HG03571 (cell line): ENCODE measurements around the gene DDX54.
"Not testable (repeated sequence)": the region's sequence is repeated elsewhere in the genome, so short reads cannot be mapped to it uniquely, and the experiment has no call there.

Source experiments
- ATAC-seq: cut with Tn5 transposase; IDR thresholded peaks from one replicate; pipeline ENCODE4 v1.9.1; 2021; ENCODE audit not compliant: unreplicated experiment

The DDX54 gene

GRCh38 chr12:113129664-113130456 is 55.4 kb downstream of the DDX54 start:
- ATAC-seq: no peak

- no peak for ATAC-seq
Measured at GRCh38 chr12:113128802-113129663, 56.2 kb downstream of the DDX54 start.

- no peak for ATAC-seq
Measured at GRCh38 chr12:113127791-113128199, 57.5 kb downstream of the DDX54 start.

- ATAC-seq: no peak
Measured at GRCh38 chr12:113120670-113121370, 64.5 kb downstream of the DDX54 start.

- no peak for ATAC-seq
Measured at GRCh38 chr12:113119980-113120669, 65.2 kb downstream of the DDX54 start.

- no peak for ATAC-seq
Measured at GRCh38 chr12:113118142-113118541, 67.1 kb downstream of the DDX54 start.

GRCh38 chr12:113117684-113118083 is 67.6 kb downstream of the DDX54 start:
- not testable (repeated sequence) for ATAC-seq

- ATAC-seq: no peak
Measured at GRCh38 chr12:113116875-113117274, 68.4 kb downstream of the DDX54 start.

GRCh38 chr12:113115455-113116126 is 69.7 kb downstream of the DDX54 start:
- ATAC-seq: no peak

- no peak for ATAC-seq
Measured at GRCh38 chr12:113114447-113115178, 70.7 kb downstream of the DDX54 start.

GRCh38 chr12:113113397-113113796 is 71.9 kb downstream of the DDX54 start:
- no peak for ATAC-seq

- no peak for ATAC-seq
Measured at GRCh38 chr12:113112043-113112899, 73.0 kb downstream of the DDX54 start.

GRCh38 chr12:113111247-113111646 is 74.0 kb downstream of the DDX54 start:
- no peak for ATAC-seq

GRCh38 chr12:113109872-113110599 is 75.2 kb downstream of the DDX54 start:
- no peak for ATAC-seq

GRCh38 chr12:113109360-113109759 is 75.9 kb downstream of the DDX54 start:
- no peak for ATAC-seq

GRCh38 chr12:113108308-113108707 is 77.0 kb downstream of the DDX54 start:
- no peak for ATAC-seq
